ENCODE measurements around the gene ATP5PD.

DNA sequence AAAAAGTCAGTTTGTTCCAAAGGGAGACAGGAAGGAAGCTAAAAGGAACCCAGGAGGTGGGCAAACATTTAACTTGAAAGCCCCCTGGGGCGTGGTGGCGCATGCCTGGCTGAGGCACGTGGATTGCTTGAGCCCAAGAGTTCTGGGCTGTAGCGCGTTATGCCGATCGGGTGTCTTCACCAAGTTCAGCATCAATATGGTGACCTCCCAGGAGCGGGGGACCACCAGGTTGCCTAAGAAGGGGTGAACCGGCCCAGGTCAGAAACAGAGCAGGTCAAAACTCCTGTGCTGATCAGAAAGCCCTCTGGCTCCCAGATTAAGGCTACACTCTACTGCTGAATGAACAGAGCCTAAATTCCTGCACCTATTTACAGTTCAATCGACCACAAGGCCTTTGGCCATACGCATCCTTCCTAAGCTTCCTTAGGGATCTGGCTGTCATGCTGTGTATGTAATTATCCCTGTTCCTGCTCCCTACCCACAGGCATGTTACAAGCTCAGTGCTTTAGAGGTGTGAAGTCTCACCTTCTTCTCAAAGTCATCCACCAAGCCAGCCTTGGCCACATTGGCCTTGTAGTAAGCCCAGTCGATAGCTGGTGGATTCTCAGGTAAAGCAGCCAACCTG, 5.0 kb downstream of the ATP5PD start:
- TF ChIP-seq, protein P1, sequence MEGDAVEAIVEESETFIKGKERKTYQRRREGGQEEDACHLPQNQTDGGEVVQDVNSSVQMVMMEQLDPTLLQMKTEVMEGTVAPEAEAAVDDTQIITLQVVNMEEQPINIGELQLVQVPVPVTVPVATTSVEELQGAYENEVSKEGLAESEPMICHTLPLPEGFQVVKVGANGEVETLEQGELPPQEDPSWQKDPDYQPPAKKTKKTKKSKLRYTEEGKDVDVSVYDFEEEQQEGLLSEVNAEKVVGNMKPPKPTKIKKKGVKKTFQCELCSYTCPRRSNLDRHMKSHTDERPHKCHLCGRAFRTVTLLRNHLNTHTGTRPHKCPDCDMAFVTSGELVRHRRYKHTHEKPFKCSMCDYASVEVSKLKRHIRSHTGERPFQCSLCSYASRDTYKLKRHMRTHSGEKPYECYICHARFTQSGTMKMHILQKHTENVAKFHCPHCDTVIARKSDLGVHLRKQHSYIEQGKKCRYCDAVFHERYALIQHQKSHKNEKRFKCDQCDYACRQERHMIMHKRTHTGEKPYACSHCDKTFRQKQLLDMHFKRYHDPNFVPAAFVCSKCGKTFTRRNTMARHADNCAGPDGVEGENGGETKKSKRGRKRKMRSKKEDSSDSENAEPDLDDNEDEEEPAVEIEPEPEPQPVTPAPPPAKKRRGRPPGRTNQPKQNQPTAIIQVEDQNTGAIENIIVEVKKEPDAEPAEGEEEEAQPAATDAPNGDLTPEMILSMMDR (IDR thresholded peaks at IDR 0.05): no peak
- TF ChIP-seq ZFX (IDR thresholded peaks at IDR 0.05; ENCODE audit: borderline replicate concordance): no peak
